PC-9 (cell line): ENCODE measurements around the gene GREB1L. TPM values are rescaled to one million over a fixed set of nuclear protein-coding genes. Genes with fewer than 3 reads are reported as not detected.

Experiments used
- BruUV-seq: library from RNA; stranded (reverse); fragments of 400-500 nt; replicated peaks from 2 replicates; lab custom pipeline; 2021; lab: Mats Ljungman, UMichigan
- CTCF ChIA-PET: fragments of 300-600 bp; sonication (Branson Sonifier 250); formaldehyde crosslinking; loops from one replicate; lab custom pipeline; 2022; ENCODE audit warnings: antibody characterized with exemption; lab: Charles Lee
- POLR2A ChIA-PET: fragments of 300-600 bp; sonication (Branson Sonifier 250); formaldehyde crosslinking; loops from one replicate; lab custom pipeline; 2022; ENCODE audit warnings: antibody characterized with exemption; ENCODE audit not compliant: unreplicated experiment; lab: Charles Lee
- DNase-seq, 2 experiments: peaks; one replicate each; pipeline versions ENCODE4 v3.0.0 to v3.0.0-alpha.2; 2015 to 2022; ENCODE audit warnings: mixed read lengths in 1 of 2
- H2AFZ ChIP-seq: fragments of 200-600 bp; sonication (generic); 2 replicates; pipeline ENCODE4 v1.8.1; 2017; ENCODE audit warnings: antibody characterized with exemption
- H3F3A ChIP-seq: fragments of 200-600 bp; sonication (generic); 2 replicates; pipeline ENCODE4 v1.8.1; 2017; ENCODE audit warnings: antibody characterized with exemption, mild to moderate bottlenecking, low read depth; ENCODE audit not compliant: insufficient read depth
- H3K27ac ChIP-seq: fragments of 200-600 bp; sonication (generic); 2 replicates; pipeline ENCODE4 v1.6.1; 2016; ENCODE audit warnings: mixed run types
- H3K27me3 ChIP-seq: fragments of 200-600 bp; sonication (generic); 2 replicates; pipeline ENCODE4 v1.6.1; 2016; ENCODE audit warnings: low read depth, mixed run types; ENCODE audit not compliant: insufficient read depth
- H3K36me3 ChIP-seq: fragments of 200-600 bp; sonication (generic); 2 replicates; pipeline ENCODE4 v1.6.1; 2016; ENCODE audit warnings: low read depth, mixed run types
- H3K4me1 ChIP-seq: fragments of 200-600 bp; sonication (generic); replicated peaks from 2 replicates; pipeline ENCODE4 v1.6.1; 2016; ENCODE audit warnings: mixed run types; ENCODE audit not compliant: insufficient read depth
- H3K4me2 ChIP-seq: fragments of 200-600 bp; sonication (generic); 2 replicates; pipeline ENCODE4 v1.6.1; 2017; ENCODE audit warnings: mixed run types
- H3K4me3 ChIP-seq: fragments of 200-600 bp; sonication (generic); 2 replicates; pipeline ENCODE4 v1.6.1; 2016; ENCODE audit warnings: mixed run types
- H3K79me2 ChIP-seq: fragments of 200-600 bp; sonication (generic); 2 replicates; pipeline ENCODE4 v1.6.1; 2017; ENCODE audit warnings: low read depth, mixed run types
- H3K9me2 ChIP-seq: fragments of 200-600 bp; sonication (generic); 2 replicates; pipeline ENCODE4 v1.8.1; 2017; ENCODE audit warnings: mild to moderate bottlenecking; ENCODE audit not compliant: insufficient read depth
- H3K9me3 ChIP-seq: fragments of 200-600 bp; sonication (generic); 2 replicates; pipeline ENCODE4 v1.8.1; 2016; ENCODE audit warnings: low read depth; ENCODE audit not compliant: insufficient read depth
- H4K20me1 ChIP-seq: fragments of 200-600 bp; sonication (generic); 2 replicates; pipeline ENCODE4 v1.8.1; 2017; ENCODE audit not compliant: insufficient read depth
- EZH2 ChIP-seq: fragments of 200-600 bp; sonication (generic); IDR thresholded peaks from 2 replicates; pipeline ENCODE4 v1.8.0; 2017; ENCODE audit warnings: antibody characterized with exemption, low read depth
- intact Hi-C: fragments of 100-400 bp; cut with micrococcal nuclease; formaldehyde crosslinking; loops from one replicate; pipeline ENCODE4 v1.10.0; 2022; ENCODE audit not compliant: unreplicated experiment
- total RNA-seq: library from RNA; stranded (reverse); gene quantifications from 2 replicates; pipeline ENCODE4 v1.2.3, GENCODE V29; 2021
- TF ChIP-seq, protein P1 (sequence below): fragments of 200-600 bp; sonication (generic); conservative IDR thresholded peaks from 2 replicates; pipeline ENCODE4 v1.6.1; 2017; ENCODE audit warnings: mixed run types, antibody characterized with exemption, mild to moderate bottlenecking, moderate library complexity

Gene GREB1L
- total RNA-seq, 1 experiment from 2014 or later, result 6.0 TPM

DNA sequence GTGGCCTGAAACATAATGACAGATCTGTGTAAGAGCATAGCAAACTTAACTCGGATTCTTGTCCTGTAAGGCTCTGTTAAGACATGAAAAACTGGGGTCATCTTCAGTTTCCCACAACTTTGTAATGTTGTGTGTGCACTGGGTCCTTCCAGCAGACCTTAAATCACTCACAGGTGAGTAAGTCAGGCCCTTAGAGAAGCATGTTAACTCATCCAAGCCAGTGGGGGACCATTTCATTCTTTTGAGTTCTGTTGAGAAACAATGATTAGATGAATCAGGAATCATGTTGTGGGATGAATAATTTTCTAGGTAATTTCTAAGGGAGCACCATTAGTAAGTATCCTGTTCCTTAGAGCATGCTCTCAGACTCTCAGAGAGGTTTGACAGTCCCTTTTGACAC lies 191.4 kb downstream of the GREB1L start:
- ChIA-PET CTCF (no interaction called here), POLR2A (no interaction called here)
- Histone ChIP-seq H3K4me1 (peaks cover 7% of the 10 kb centered on the region; the same call in 1 of the 2 replicates), H3K27ac (peak overlapping the region; percentile 47), H3F3A (peaks cover 5% of the 10 kb centered on the region), H3K9me2 (no peaks in the 10 kb centered on the region), H2AFZ (no peak overlapping the region), H4K20me1 (no peaks in the 10 kb centered on the region), H3K79me2 (no peaks in the 10 kb centered on the region), H3K36me3 (no peaks in the 10 kb centered on the region), H3K27me3 (no peaks in the 10 kb centered on the region), H3K4me2 (no peak overlapping the region), H3K9me3 (no peaks in the 10 kb centered on the region), H3K4me3 (no peak overlapping the region)
- no TSS peak for BruUV-seq
- DNase-seq, result peak in 1 of 2 experiments; percentile 43
- intact Hi-C loops, result no loop called here
- no peak for TF ChIP-seq EZH2
- TF ChIP-seq, protein P1, sequence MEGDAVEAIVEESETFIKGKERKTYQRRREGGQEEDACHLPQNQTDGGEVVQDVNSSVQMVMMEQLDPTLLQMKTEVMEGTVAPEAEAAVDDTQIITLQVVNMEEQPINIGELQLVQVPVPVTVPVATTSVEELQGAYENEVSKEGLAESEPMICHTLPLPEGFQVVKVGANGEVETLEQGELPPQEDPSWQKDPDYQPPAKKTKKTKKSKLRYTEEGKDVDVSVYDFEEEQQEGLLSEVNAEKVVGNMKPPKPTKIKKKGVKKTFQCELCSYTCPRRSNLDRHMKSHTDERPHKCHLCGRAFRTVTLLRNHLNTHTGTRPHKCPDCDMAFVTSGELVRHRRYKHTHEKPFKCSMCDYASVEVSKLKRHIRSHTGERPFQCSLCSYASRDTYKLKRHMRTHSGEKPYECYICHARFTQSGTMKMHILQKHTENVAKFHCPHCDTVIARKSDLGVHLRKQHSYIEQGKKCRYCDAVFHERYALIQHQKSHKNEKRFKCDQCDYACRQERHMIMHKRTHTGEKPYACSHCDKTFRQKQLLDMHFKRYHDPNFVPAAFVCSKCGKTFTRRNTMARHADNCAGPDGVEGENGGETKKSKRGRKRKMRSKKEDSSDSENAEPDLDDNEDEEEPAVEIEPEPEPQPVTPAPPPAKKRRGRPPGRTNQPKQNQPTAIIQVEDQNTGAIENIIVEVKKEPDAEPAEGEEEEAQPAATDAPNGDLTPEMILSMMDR, result no peak

DNA sequence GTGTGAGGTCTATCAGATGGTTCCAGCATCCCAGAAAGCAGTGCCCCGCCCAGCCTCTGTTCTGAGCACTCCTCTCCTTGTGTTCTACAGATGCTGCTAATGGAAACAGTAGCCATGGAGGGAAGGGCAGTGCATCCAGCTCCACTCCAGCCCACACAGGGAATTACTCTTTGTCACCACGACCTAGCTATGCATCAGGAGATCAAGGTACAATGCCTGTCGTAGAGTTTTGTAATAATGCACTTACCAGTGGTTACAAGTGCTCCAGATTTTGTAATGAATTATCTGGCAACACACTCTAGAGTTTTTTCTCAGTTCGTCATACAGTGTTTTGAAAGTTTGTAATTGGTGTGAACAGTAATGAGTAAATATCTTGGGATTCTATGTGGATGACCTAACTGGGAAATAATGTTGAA lies 197.4 kb downstream of the GREB1L start:
- H3K4me1 ChIP-seq, result peaks cover 35% of the 10 kb centered on the region
- ChIA-PET POLR2A (no interaction called here), CTCF (interaction anchor here (0.9 kb wide), 1 partner anchor 10 kb away, joined by 4 read pairs; no protein-coding TSS in a partner anchor)
- DNase-seq, result peak; percentile 21 to 94
- H3K36me3 ChIP-seq, result no peaks in the 10 kb centered on the region; the same call in 1 of the 2 replicates
- H3F3A ChIP-seq, result peaks cover 13% of the 10 kb centered on the region; the same call in 1 of the 2 replicates
- no peaks in the 10 kb centered on the region for H3K79me2 ChIP-seq
- peak overlapping the region; percentile 96 for H3K27ac ChIP-seq
- H3K9me3 ChIP-seq, result no peaks in the 10 kb centered on the region
- H3K4me3 ChIP-seq, result no peak overlapping the region
- H4K20me1 ChIP-seq, result no peaks in the 10 kb centered on the region
- TF ChIP-seq, protein P1, result no peak
- no peak for TF ChIP-seq EZH2
- H3K4me2 ChIP-seq, result peak overlapping the region; percentile 45; the same call in 1 of the 2 replicates
- no TSS peak for BruUV-seq
- no peaks in the 10 kb centered on the region for H3K9me2 ChIP-seq
- H2AFZ ChIP-seq, result no peak overlapping the region
- intact Hi-C loops, result loop anchor here (2.0 kb wide), 1 partner anchor 49 kb away; no protein-coding TSS in a partner anchor
- no peaks in the 10 kb centered on the region for H3K27me3 ChIP-seq

DNA sequence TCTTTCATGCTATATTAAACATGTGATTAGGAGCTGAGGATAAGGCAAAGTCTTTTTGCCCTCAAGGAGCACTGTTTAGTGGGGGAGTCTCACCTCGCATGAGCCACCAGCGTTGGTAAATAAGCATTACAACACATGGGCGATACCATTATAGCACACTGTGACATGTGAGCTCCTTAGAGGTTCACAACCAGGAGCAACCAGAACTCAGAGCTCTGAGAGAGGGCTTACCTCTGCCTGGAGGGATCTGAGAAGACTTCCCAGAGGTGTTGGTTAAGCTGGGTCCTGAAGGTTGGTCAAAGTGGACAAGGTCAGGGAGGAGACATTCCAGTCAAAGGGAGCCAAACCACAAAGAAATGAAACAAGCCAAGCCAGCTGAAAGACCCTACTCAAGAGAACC lies 199.6 kb downstream of the GREB1L start:
- no peaks in the 10 kb centered on the region for H3K27me3 ChIP-seq
- no peaks in the 10 kb centered on the region for H4K20me1 ChIP-seq
- no peaks in the 10 kb centered on the region for H3K9me2 ChIP-seq
- CTCF ChIA-PET, result no interaction called here
- intact Hi-C loops, result no loop called here
- H3K27ac ChIP-seq, result peak overlapping the region; percentile 96
- H3K36me3 ChIP-seq, result no peaks in the 10 kb centered on the region; the same call in 1 of the 2 replicates
- H3K4me1 ChIP-seq, result peaks cover 35% of the 10 kb centered on the region
- POLR2A ChIA-PET, result no interaction called here
- no peaks in the 10 kb centered on the region for H3K79me2 ChIP-seq
- peak overlapping the region; percentile 10; the same call in 1 of the 2 replicates for H3K4me2 ChIP-seq
- H3K4me3 ChIP-seq, result no peak overlapping the region
- H3F3A ChIP-seq, result peaks cover 13% of the 10 kb centered on the region; the same call in 1 of the 2 replicates
- H3K9me3 ChIP-seq, result no peaks in the 10 kb centered on the region
- BruUV-seq, result no TSS peak
- no peak for DNase-seq
- no peak for TF ChIP-seq EZH2
- TF ChIP-seq, protein P1, result no peak
- no peak overlapping the region for H2AFZ ChIP-seq
